ENCODE results near the gene ICOS.
"Not testable (repeated sequence)": the region's sequence is repeated elsewhere in the genome, so short reads cannot be mapped to it uniquely, and the experiment has no call there.

The ICOS gene

DNA sequence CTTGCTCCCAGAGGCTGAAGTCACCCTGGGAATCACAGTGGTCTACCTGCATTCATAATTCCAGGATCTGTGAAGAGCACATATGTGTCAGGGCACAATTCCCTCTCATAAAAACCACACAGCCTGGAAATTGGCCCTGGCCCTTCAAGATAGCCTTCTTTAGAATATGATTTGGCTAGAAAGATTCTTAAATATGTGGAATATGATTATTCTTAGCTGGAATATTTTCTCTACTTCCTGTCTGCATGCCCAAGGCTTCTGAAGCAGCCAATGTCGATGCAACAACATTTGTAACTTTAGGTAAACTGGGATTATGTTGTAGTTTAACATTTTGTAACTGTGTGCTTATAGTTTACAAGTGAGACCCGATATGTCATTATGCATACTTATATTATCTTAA lies 24.2 kb downstream of the ICOS start:
- Histone ChIP-seq H3K27me3 (ENCODE audit: control insufficient read depth, insufficient read depth, low read length) (no peaks in the 10 kb centered on the region), H3K36me3 (ENCODE audit: control insufficient read depth, insufficient read depth, low read length) (no peaks in the 10 kb centered on the region), H3K9me3 (ENCODE audit: control insufficient read depth, low read length) (no peaks in the 10 kb centered on the region), H3K4me2 (ENCODE audit: low read length) (no peak overlapping the region), H3K4me1 (no peaks in the 10 kb centered on the region), H3K9ac (no peak overlapping the region), H3K27ac (no peak overlapping the region), H3K4me3 (ENCODE audit: low read depth, low read length) (no peak overlapping the region), H2AFZ (no peak overlapping the region), H3K79me2 (no peaks in the 10 kb centered on the region)
- TF ChIP-seq, protein P1, sequence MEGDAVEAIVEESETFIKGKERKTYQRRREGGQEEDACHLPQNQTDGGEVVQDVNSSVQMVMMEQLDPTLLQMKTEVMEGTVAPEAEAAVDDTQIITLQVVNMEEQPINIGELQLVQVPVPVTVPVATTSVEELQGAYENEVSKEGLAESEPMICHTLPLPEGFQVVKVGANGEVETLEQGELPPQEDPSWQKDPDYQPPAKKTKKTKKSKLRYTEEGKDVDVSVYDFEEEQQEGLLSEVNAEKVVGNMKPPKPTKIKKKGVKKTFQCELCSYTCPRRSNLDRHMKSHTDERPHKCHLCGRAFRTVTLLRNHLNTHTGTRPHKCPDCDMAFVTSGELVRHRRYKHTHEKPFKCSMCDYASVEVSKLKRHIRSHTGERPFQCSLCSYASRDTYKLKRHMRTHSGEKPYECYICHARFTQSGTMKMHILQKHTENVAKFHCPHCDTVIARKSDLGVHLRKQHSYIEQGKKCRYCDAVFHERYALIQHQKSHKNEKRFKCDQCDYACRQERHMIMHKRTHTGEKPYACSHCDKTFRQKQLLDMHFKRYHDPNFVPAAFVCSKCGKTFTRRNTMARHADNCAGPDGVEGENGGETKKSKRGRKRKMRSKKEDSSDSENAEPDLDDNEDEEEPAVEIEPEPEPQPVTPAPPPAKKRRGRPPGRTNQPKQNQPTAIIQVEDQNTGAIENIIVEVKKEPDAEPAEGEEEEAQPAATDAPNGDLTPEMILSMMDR (IDR thresholded peaks at IDR 0.05): no peak

DNA sequence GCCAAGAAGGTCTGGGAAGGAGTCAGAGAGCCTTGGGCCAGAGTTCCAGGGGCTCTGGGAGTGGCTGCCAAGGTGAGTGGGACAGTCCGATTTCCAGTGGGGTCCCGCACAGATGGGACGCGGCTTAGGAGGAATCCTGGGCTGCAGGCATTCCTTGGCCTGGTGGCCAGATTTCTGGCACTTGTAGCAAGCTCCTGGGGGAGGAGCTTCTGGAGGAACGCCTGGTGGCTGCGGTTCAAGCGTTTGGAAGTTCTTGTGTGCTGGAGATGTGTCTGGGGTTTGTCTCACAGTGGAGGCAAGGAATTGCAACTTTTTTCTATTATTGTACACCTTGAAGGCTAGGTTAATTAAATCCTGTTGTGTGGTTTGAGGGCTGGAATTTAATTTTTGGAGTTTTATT lies 28.6 kb downstream of the ICOS start:
- not testable (repeated sequence) for H2AFZ ChIP-seq; H3K79me2 ChIP-seq; H3K9ac ChIP-seq; H3K27me3 ChIP-seq (ENCODE audit: control insufficient read depth, insufficient read depth, low read length); H3K4me3 ChIP-seq (ENCODE audit: low read depth, low read length); H3K4me2 ChIP-seq (ENCODE audit: low read length); H3K9me3 ChIP-seq (ENCODE audit: control insufficient read depth, low read length); H3K36me3 ChIP-seq (ENCODE audit: control insufficient read depth, insufficient read depth, low read length); H3K4me1 ChIP-seq; H3K27ac ChIP-seq

- H3K79me2 ChIP-seq: no peaks in the 10 kb centered on the region
- no peak overlapping the region for H3K27ac ChIP-seq
- no peaks in the 10 kb centered on the region for H3K36me3 ChIP-seq (ENCODE audit: control insufficient read depth, insufficient read depth, low read length)
- no peak overlapping the region for H3K4me3 ChIP-seq (ENCODE audit: low read depth, low read length)
- H3K4me1 ChIP-seq: no peaks in the 10 kb centered on the region
- no peak overlapping the region for H3K9ac ChIP-seq
- H3K9me3 ChIP-seq (ENCODE audit: control insufficient read depth, low read length): no peaks in the 10 kb centered on the region
- no peak overlapping the region for H3K4me2 ChIP-seq (ENCODE audit: low read length)
- H3K27me3 ChIP-seq (ENCODE audit: control insufficient read depth, insufficient read depth, low read length): no peaks in the 10 kb centered on the region
- no peak overlapping the region for H2AFZ ChIP-seq
- TF ChIP-seq, protein P1 (IDR thresholded peaks at IDR 0.05): no peak
Observed at GRCh38 chr2:203971251-203971650, 34.7 kb downstream of the ICOS start.

DNA sequence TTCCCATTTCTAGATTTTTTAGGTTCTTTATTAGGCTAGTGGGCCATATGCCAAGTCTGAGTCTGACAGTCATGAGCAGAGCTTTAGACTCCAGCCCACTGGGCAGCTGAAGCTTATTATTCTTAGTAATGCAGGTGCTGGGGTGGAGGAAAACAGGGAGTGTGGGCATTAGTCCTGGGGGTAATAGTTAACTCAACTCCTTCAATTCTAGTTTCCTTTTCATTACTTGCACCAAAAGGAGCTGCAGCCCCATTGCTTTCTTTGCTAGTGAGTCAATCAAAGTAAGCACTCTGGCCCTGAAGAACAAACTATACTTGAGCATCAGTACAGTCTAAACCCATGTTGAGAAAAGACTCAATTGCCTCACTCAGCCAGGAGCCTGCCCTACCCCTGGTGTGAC lies 35.5 kb downstream of the ICOS start:
- Histone ChIP-seq H3K27ac (no peak overlapping the region), H3K79me2 (no peaks in the 10 kb centered on the region)
- TF ChIP-seq, protein P1 (IDR thresholded peaks at IDR 0.05): no peak

GRCh38 chr2:203973000-203973399 lies 36.4 kb downstream of the ICOS start:
- no peaks in the 10 kb centered on the region for H3K27me3 ChIP-seq (ENCODE audit: control insufficient read depth, insufficient read depth, low read length)
- no peaks in the 10 kb centered on the region for H3K4me1 ChIP-seq
- no peak overlapping the region for H3K4me2 ChIP-seq (ENCODE audit: low read length)
- H3K9me3 ChIP-seq (ENCODE audit: control insufficient read depth, low read length): no peaks in the 10 kb centered on the region
- no peak overlapping the region for H3K9ac ChIP-seq
- TF ChIP-seq, protein P1 (IDR thresholded peaks at IDR 0.05): no peak
- H3K36me3 ChIP-seq (ENCODE audit: control insufficient read depth, insufficient read depth, low read length): no peaks in the 10 kb centered on the region
- H3K27ac ChIP-seq: no peak overlapping the region
- H3K79me2 ChIP-seq: no peaks in the 10 kb centered on the region
- H2AFZ ChIP-seq: no peak overlapping the region
- H3K4me3 ChIP-seq (ENCODE audit: low read depth, low read length): no peak overlapping the region

More for the DNA sequence above, 35.5 kb downstream of the ICOS start:
- H3K4me1 ChIP-seq: no peaks in the 10 kb centered on the region
- no peaks in the 10 kb centered on the region for H3K9me3 ChIP-seq (ENCODE audit: control insufficient read depth, low read length)
- no peak overlapping the region for H3K4me3 ChIP-seq (ENCODE audit: low read depth, low read length)
- no peak overlapping the region for H3K4me2 ChIP-seq (ENCODE audit: low read length)
- no peaks in the 10 kb centered on the region for H3K36me3 ChIP-seq (ENCODE audit: control insufficient read depth, insufficient read depth, low read length)
- no peak overlapping the region for H3K9ac ChIP-seq
- H3K27me3 ChIP-seq (ENCODE audit: control insufficient read depth, insufficient read depth, low read length): no peaks in the 10 kb centered on the region
- H2AFZ ChIP-seq: no peak overlapping the region
